ENCODE measurements around the gene ZBTB45.
A peak's percentile ranks its signal among the peaks of the same experiment; 100 is the strongest.

Gene ZBTB45

DNA sequence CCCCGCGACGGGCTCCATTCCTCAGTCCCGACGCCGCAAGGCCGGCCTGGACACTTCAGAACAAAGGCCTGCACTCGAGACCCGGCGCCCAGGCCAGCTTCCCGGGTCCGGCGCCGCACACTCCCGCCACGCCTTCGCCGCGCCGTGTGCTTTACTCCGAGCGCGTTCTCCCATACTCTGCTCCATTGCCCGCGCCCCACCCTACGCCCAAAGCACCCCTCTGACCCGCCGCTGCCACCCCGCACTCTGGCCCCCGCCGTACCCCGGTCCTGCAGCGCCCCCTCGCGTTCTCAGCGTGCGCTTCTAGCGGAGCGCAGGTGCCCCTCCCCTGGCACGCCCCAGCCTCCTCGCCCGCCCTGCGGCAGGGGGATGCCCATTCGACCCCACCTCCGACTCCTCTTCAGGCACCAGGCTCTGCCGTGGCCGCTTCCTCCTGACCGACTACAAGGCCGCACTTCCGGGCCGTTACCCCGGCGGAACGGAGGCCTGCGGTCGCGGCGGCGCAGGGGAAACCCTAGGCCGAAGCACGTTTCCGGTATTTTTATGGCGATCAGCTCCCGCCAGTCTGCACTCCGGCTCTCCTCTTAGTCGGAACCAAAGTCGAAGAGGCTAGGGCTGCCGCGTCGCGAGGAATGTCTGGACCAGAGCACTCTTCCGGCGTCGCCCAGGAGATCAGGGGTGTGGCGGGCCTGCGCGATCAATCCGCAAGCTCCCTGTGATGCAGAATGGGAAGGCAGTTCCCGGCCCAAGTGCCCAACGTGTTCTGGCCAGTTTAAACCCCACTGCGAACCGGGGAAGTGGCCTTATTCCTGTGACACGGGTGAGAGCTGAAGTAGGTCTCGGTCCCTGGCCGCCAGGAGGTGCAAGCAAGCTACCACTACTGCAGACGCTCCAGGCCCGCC, at the start of gene ZBTB45:
Gene ZBTB45, minus strand, starts transcription at position 456 of the 902 bp plus-strand sequence. CDS start 2,137 bp downstream, outside the sequence.
- Histone ChIP-seq H3K36me3 (ENCODE audit: insufficient read depth, low read length) (no peaks in the 10 kb centered on the region), H3F3A (ENCODE audit: low read depth) (no peaks in the 10 kb centered on the region), H4K20me1 (ENCODE audit: insufficient read depth, low read length, poor library complexity, severe bottlenecking) (no peaks in the 10 kb centered on the region), H3K4me2 (ENCODE audit: low read depth, low read length, poor library complexity, severe bottlenecking) (peak within 1 kb of the TSS; percentile 93), H2AFZ (ENCODE audit: low read length) (peak within 1 kb of the TSS; percentile 92), H3K79me2 (ENCODE audit: insufficient read depth, low read length) (peaks cover 41% of the 10 kb centered on the region), H3K9me2 (replicated peaks; ENCODE audit: low read depth, low read length) (no peaks in the 10 kb centered on the region), H3K4me3 (ENCODE audit: low read length, poor library complexity, severe bottlenecking) (peak within 1 kb of the TSS; percentile 87), H3K9me3 (ENCODE audit: insufficient read depth, low read depth, low read length) (no peaks in the 10 kb centered on the region), H3K9ac (ENCODE audit: low read depth, low read length, poor library complexity, severe bottlenecking) (peak within 1 kb of the TSS; percentile 97), H3K4me1 (ENCODE audit: insufficient read depth, low read length, poor library complexity, severe bottlenecking) (peaks cover 25% of the 10 kb centered on the region), H3K27me3 (ENCODE audit: insufficient read depth, low read length, poor library complexity, severe bottlenecking) (no peaks in the 10 kb centered on the region)
- no peak for TF ChIP-seq EZH2phosphoT487 (IDR thresholded peaks at IDR 0.05; ENCODE audit: borderline replicate concordance)
- TF ChIP-seq, protein P1, sequence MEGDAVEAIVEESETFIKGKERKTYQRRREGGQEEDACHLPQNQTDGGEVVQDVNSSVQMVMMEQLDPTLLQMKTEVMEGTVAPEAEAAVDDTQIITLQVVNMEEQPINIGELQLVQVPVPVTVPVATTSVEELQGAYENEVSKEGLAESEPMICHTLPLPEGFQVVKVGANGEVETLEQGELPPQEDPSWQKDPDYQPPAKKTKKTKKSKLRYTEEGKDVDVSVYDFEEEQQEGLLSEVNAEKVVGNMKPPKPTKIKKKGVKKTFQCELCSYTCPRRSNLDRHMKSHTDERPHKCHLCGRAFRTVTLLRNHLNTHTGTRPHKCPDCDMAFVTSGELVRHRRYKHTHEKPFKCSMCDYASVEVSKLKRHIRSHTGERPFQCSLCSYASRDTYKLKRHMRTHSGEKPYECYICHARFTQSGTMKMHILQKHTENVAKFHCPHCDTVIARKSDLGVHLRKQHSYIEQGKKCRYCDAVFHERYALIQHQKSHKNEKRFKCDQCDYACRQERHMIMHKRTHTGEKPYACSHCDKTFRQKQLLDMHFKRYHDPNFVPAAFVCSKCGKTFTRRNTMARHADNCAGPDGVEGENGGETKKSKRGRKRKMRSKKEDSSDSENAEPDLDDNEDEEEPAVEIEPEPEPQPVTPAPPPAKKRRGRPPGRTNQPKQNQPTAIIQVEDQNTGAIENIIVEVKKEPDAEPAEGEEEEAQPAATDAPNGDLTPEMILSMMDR (conservative IDR thresholded peaks at IDR 0.05; ENCODE audit: low read length): peak; percentile 74

DNA sequence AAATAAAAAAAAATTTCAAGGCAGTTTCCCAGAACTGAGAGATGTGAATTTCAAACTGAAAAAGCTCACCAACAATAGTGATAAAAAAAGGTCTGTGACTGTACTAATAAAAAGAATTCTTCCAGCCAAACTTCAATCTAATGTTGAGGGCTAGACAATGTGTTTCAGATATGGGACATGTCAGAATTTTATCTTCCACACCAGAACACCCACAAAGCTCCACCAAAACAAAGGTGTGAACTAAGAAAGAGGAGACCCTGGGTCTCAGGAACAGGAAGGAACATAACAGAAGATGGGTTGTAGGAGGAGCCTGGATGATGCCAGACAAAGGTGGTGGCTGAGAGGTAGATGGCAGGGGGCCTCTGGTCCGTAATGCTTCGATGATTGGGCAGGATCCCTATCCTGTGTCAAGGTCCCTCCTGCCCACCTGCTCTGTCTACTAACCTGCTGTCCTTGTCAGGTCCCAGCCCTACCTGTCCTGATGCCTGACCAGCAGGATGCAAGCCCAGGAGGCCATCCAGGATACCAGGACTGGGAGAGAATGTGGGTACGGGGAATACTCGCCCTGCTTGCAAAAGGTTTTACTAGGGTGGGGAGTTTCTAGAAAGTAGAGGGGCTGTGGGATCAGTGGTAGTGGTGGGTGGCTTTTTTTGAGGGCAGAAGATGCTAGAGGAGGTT, 49.0 kb upstream of the ZBTB45 start:
- no peak overlapping the region for H2AFZ ChIP-seq (ENCODE audit: low read length)
- H3K9me3 ChIP-seq (ENCODE audit: insufficient read depth, low read depth, low read length): no peaks in the 10 kb centered on the region
- no peaks in the 10 kb centered on the region for H3K27me3 ChIP-seq (ENCODE audit: insufficient read depth, low read length, poor library complexity, severe bottlenecking)
- no peaks in the 10 kb centered on the region for H3K79me2 ChIP-seq (ENCODE audit: insufficient read depth, low read length)
- TF ChIP-seq, protein P1 (conservative IDR thresholded peaks at IDR 0.05; ENCODE audit: low read length): no peak
- TF ChIP-seq EZH2phosphoT487 (IDR thresholded peaks at IDR 0.05; ENCODE audit: borderline replicate concordance): no peak
- 0 out of 2 replicates have a peak, but pooled peaks cover 5% of the 10 kb centered on the region for H3F3A ChIP-seq (ENCODE audit: low read depth)
- H3K9ac ChIP-seq (ENCODE audit: low read depth, low read length, poor library complexity, severe bottlenecking): no peak overlapping the region
- peaks cover 30% of the 10 kb centered on the region for H3K4me1 ChIP-seq (ENCODE audit: insufficient read depth, low read length, poor library complexity, severe bottlenecking)
- no peaks in the 10 kb centered on the region for H3K36me3 ChIP-seq (ENCODE audit: insufficient read depth, low read length)
- H3K4me2 ChIP-seq (ENCODE audit: low read depth, low read length, poor library complexity, severe bottlenecking): no peak overlapping the region
- no peaks in the 10 kb centered on the region for H3K9me2 ChIP-seq (replicated peaks; ENCODE audit: low read depth, low read length)
- H3K4me3 ChIP-seq (ENCODE audit: low read length, poor library complexity, severe bottlenecking): no peak overlapping the region
- H4K20me1 ChIP-seq (ENCODE audit: insufficient read depth, low read length, poor library complexity, severe bottlenecking): no peaks in the 10 kb centered on the region

DNA sequence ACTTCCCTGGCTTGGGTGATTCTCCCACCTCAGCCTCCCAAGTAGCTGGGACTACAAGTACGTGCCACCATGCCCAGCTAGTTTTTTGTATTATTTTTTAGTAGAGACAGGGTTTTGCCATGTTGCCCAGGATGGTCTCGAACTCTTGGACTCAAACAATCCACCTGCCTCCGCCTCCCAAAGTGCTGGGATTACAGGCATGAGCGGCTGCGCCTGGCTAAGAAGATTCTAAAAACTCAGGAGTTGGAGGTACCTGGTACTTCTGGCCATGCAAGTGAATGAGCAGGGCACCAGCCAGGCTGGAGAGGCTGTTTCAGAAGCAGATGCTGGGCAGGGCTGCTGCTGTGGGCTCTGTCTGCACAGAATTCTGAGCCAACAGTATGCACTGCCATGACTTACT, 47.4 kb upstream of the ZBTB45 start:
- no peaks in the 10 kb centered on the region for H3K9me2 ChIP-seq (replicated peaks; ENCODE audit: low read depth, low read length)

More for the DNA sequence above, 47.4 kb upstream of the ZBTB45 start:
- Histone ChIP-seq H3F3A (ENCODE audit: low read depth) (0 out of 2 replicates have a peak, but pooled peaks cover 4% of the 10 kb centered on the region), H2AFZ (ENCODE audit: low read length) (no peak overlapping the region), H3K27me3 (ENCODE audit: insufficient read depth, low read length, poor library complexity, severe bottlenecking) (no peaks in the 10 kb centered on the region), H4K20me1 (ENCODE audit: insufficient read depth, low read length, poor library complexity, severe bottlenecking) (no peaks in the 10 kb centered on the region), H3K79me2 (ENCODE audit: insufficient read depth, low read length) (no peaks in the 10 kb centered on the region; the same call in 1 of the 2 replicates), H3K4me3 (ENCODE audit: low read length, poor library complexity, severe bottlenecking) (no peak overlapping the region), H3K4me1 (ENCODE audit: insufficient read depth, low read length, poor library complexity, severe bottlenecking) (peaks cover 27% of the 10 kb centered on the region), H3K4me2 (ENCODE audit: low read depth, low read length, poor library complexity, severe bottlenecking) (no peak overlapping the region), H3K36me3 (ENCODE audit: insufficient read depth, low read length) (no peaks in the 10 kb centered on the region), H3K9me3 (ENCODE audit: insufficient read depth, low read depth, low read length) (no peaks in the 10 kb centered on the region), H3K9ac (ENCODE audit: low read depth, low read length, poor library complexity, severe bottlenecking) (no peak overlapping the region)
- TF ChIP-seq, protein P1 (conservative IDR thresholded peaks at IDR 0.05; ENCODE audit: low read length): no peak
- no peak for TF ChIP-seq EZH2phosphoT487 (IDR thresholded peaks at IDR 0.05; ENCODE audit: borderline replicate concordance)
